Liver (tissue), 9 donors: ENCODE results near the gene DSG3. TPM values are rescaled to one million over a fixed set of nuclear protein-coding genes. Genes with fewer than 3 reads are reported as not detected.

Experiments
- DNase-seq: peaks from one replicate; pipeline ENCODE4 v3.0.0-alpha.2; 2017; ENCODE audit warnings: low spot score
- H3K27ac ChIP-seq, 2 donors: one replicate each; pipeline ENCODE4 v1.7.0; 2013; ENCODE audit warnings: inconsistent platforms in 2 of 2, low read length in 2 of 2, control low read depth in 1 of 2, low read depth in 1 of 2, mild to moderate bottlenecking in 1 of 2
- H3K27me3 ChIP-seq, 4 donors: one replicate each; pipeline versions ENCODE4 v1.6.1 to v1.7.0; 2013; ENCODE audit warnings: low read length in 3 of 4, inconsistent platforms in 1 of 4, mild to moderate bottlenecking in 1 of 4, moderate library complexity in 1 of 4; ENCODE audit not compliant: control insufficient read depth in 4 of 4, insufficient read depth in 4 of 4
- H3K36me3 ChIP-seq, 4 donors: one replicate each; pipeline versions ENCODE4 v1.6.1 to v1.7.0; 2013; ENCODE audit warnings: low read length in 3 of 4, mild to moderate bottlenecking in 3 of 4, low read depth in 1 of 4, moderate library complexity in 1 of 4; ENCODE audit not compliant: control insufficient read depth in 4 of 4, insufficient read depth in 3 of 4
- H3K4me1 ChIP-seq, 4 donors: one replicate each; pipeline versions ENCODE4 v1.6.1 to v1.7.0; 2013; ENCODE audit warnings: low read length in 3 of 4, mild to moderate bottlenecking in 3 of 4, moderate library complexity in 1 of 4; ENCODE audit not compliant: control insufficient read depth in 4 of 4, insufficient read depth in 4 of 4
- H3K4me3 ChIP-seq, 3 donors: one replicate each; pipeline versions ENCODE4 v1.6.1 to v1.7.0; 2013; ENCODE audit warnings: low read length in 3 of 3, control low read depth in 1 of 3, low read depth in 1 of 3, mild to moderate bottlenecking in 1 of 3
- H3K9ac ChIP-seq, 2 donors: one replicate each; pipeline ENCODE4 v1.7.0; 2013; ENCODE audit warnings: low read length in 2 of 2, mild to moderate bottlenecking in 2 of 2, moderate library complexity in 2 of 2, control low read depth in 1 of 2, low read depth in 1 of 2
- H3K9me3 ChIP-seq, 4 donors: one replicate each; pipeline versions ENCODE4 v1.6.1 to v1.7.0; 2013; ENCODE audit warnings: low read length in 3 of 4; ENCODE audit not compliant: control insufficient read depth in 4 of 4
- EGR1 ChIP-seq, 2 donors: IDR thresholded peaks; 2 replicates each; pipeline ENCODE4 v1.6.1; 2016 to 2018; ENCODE audit warnings: antibody characterized with exemption in 2 of 2, low read depth in 2 of 2
- FOXA1 ChIP-seq: IDR thresholded peaks from 2 replicates; pipeline ENCODE4 v1.6.1; 2016; ENCODE audit warnings: antibody characterized with exemption
- GABPA ChIP-seq, 2 donors: IDR thresholded peaks in 1 of 2; conservative IDR thresholded peaks in 1 of 2; 2 replicates each; pipeline ENCODE4 v1.6.1; 2016; ENCODE audit warnings: antibody characterized with exemption in 2 of 2, mild to moderate bottlenecking in 1 of 2, moderate library complexity in 1 of 2
- HNF4G ChIP-seq: IDR thresholded peaks from 2 replicates; pipeline ENCODE4 v1.6.1; 2016; ENCODE audit warnings: antibody characterized with exemption
- JUND ChIP-seq, 2 donors: IDR thresholded peaks; 2 replicates each; pipeline ENCODE4 v1.6.1; 2016; ENCODE audit warnings: antibody characterized with exemption in 2 of 2
- NR2F2 ChIP-seq: IDR thresholded peaks from 2 replicates; pipeline ENCODE4 v1.6.1; 2016; ENCODE audit warnings: antibody characterized with exemption
- RAD21 ChIP-seq, 2 donors: IDR thresholded peaks; 2 replicates each; pipeline ENCODE4 v1.6.1; 2016; ENCODE audit warnings: antibody characterized with exemption in 2 of 2, mild to moderate bottlenecking in 2 of 2
- RXRA ChIP-seq, 2 donors: IDR thresholded peaks; 2 replicates each; pipeline ENCODE4 v1.6.1; 2017 to 2018; ENCODE audit warnings: antibody characterized with exemption in 2 of 2, mild to moderate bottlenecking in 1 of 2
- TAF1 ChIP-seq: conservative IDR thresholded peaks from 2 replicates; pipeline ENCODE4 v1.6.1; 2016; ENCODE audit warnings: antibody characterized with exemption, mild to moderate bottlenecking
- WGBS: extraction: QIAGEN DNeasy Blood & Tissue Kit; methylation state at CpG from one replicate; pipeline ENCODE4 v1.1.7; 2013; 5-methylcytosine and 5-hydroxymethylcytosine counted together
- polyA plus RNA-seq, 2 donors: library from polyadenylated mRNA; stranded (reverse) in 1 of 2; unstranded in 1 of 2; fragments of 200-250 nt in 1 of 2; fragments of >200 nt in 1 of 2; fragmentation: Nextera tagmentation in 1 of 2; extraction: Ambion mirVana in 1 of 2; gene quantifications; one replicate each; pipeline versions ENCODE4 v1.2.1 to v1.2.3, GENCODE V29; 2013 to 2015
- total RNA-seq, 2 donors: library from RNA; depleted of rRNA; stranded (reverse); fragments of >200 nt; gene quantifications; one replicate each; pipeline ENCODE4 v1.2.3, GENCODE V29; 2014
- TF ChIP-seq, protein P1 (sequence below): IDR thresholded peaks from 2 replicates; pipeline ENCODE4 v1.6.1; 2016; ENCODE audit warnings: antibody characterized with exemption, mild to moderate bottlenecking
- TF ChIP-seq, protein P2 (sequence below): IDR thresholded peaks from 2 replicates; pipeline ENCODE4 v1.6.1; 2016; ENCODE audit warnings: antibody characterized with exemption
- TF ChIP-seq, protein P3 (sequence below): fragments of 150-350 bp; IDR thresholded peaks from 2 replicates; pipeline ENCODE4 v1.5.1; 2017; ENCODE audit warnings: improper control_type of control experiment, low read depth, low read length; ENCODE audit not compliant: missing input control
- TF ChIP-seq, protein P4 (sequence below): IDR thresholded peaks from 2 replicates; pipeline ENCODE4 v1.6.1; 2016; ENCODE audit warnings: antibody characterized with exemption
- TF ChIP-seq, protein P5 (sequence below): IDR thresholded peaks from 2 replicates; pipeline ENCODE4 v1.6.1; 2016; ENCODE audit warnings: antibody characterized with exemption
- donor health status: healthy.
- donor health status: healthy.
- donor health status: healthy.
- donor health status: healthy.
- donor health status: healthy.

The DSG3 gene
- total and polyA plus RNA-seq, 4 donors = not detected

DNA sequence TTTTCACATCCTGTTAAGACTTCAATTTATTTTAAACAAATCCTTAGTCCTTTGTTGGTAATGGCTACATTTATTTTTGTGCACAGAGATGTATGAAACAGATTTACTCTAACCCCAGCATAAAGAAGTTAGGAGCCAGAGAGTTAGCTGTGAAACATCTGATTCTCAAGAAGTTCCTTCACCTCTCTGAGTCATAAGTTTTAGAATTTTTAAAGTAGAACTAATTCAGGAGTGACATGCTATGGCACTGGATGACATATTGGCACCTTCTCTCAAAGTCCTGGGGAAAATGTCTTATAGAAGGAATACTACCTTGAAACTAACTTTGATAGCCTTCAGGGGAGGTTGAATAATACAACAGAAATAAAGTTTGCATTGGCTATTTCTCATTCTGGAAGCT, 44.0 kb downstream of the DSG3 start:
- Histone ChIP-seq H3K9ac (no peak overlapping the region), H3K9me3 (no peaks in the 10 kb centered on the region), H3K4me3 (no peak overlapping the region), H3K36me3 (no peaks in the 10 kb centered on the region), H3K27ac (no peak overlapping the region), H3K4me1 (no peaks in the 10 kb centered on the region), H3K27me3 (peaks cover 0 to 3% (median 1%) of the 10 kb centered on the region in 4 donors)
- no peak for DNase-seq
- TF ChIP-seq, protein P1, sequence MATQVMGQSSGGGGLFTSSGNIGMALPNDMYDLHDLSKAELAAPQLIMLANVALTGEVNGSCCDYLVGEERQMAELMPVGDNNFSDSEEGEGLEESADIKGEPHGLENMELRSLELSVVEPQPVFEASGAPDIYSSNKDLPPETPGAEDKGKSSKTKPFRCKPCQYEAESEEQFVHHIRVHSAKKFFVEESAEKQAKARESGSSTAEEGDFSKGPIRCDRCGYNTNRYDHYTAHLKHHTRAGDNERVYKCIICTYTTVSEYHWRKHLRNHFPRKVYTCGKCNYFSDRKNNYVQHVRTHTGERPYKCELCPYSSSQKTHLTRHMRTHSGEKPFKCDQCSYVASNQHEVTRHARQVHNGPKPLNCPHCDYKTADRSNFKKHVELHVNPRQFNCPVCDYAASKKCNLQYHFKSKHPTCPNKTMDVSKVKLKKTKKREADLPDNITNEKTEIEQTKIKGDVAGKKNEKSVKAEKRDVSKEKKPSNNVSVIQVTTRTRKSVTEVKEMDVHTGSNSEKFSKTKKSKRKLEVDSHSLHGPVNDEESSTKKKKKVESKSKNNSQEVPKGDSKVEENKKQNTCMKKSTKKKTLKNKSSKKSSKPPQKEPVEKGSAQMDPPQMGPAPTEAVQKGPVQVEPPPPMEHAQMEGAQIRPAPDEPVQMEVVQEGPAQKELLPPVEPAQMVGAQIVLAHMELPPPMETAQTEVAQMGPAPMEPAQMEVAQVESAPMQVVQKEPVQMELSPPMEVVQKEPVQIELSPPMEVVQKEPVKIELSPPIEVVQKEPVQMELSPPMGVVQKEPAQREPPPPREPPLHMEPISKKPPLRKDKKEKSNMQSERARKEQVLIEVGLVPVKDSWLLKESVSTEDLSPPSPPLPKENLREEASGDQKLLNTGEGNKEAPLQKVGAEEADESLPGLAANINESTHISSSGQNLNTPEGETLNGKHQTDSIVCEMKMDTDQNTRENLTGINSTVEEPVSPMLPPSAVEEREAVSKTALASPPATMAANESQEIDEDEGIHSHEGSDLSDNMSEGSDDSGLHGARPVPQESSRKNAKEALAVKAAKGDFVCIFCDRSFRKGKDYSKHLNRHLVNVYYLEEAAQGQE = no peak
- TF ChIP-seq, protein P2, sequence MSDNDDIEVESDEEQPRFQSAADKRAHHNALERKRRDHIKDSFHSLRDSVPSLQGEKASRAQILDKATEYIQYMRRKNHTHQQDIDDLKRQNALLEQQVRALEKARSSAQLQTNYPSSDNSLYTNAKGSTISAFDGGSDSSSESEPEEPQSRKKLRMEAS = no peak
- TF ChIP-seq FOXA1 (no peak), HNF4G (no peak), GABPA (IDR thresholded peaks at IDR 0.05 in 1 of 2, conservative IDR thresholded peaks at IDR 0.05 in 1 of 2) (no peak), RXRA (IDR thresholded peaks at IDR 0.05) (no peak), NR2F2 (no peak), JUND (IDR thresholded peaks at IDR 0.05) (no peak), TAF1 (no peak), RAD21 (IDR thresholded peaks at IDR 0.05) (no peak)
- TF ChIP-seq, protein P3, sequence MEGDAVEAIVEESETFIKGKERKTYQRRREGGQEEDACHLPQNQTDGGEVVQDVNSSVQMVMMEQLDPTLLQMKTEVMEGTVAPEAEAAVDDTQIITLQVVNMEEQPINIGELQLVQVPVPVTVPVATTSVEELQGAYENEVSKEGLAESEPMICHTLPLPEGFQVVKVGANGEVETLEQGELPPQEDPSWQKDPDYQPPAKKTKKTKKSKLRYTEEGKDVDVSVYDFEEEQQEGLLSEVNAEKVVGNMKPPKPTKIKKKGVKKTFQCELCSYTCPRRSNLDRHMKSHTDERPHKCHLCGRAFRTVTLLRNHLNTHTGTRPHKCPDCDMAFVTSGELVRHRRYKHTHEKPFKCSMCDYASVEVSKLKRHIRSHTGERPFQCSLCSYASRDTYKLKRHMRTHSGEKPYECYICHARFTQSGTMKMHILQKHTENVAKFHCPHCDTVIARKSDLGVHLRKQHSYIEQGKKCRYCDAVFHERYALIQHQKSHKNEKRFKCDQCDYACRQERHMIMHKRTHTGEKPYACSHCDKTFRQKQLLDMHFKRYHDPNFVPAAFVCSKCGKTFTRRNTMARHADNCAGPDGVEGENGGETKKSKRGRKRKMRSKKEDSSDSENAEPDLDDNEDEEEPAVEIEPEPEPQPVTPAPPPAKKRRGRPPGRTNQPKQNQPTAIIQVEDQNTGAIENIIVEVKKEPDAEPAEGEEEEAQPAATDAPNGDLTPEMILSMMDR = no peak
- TF ChIP-seq, protein P4, sequence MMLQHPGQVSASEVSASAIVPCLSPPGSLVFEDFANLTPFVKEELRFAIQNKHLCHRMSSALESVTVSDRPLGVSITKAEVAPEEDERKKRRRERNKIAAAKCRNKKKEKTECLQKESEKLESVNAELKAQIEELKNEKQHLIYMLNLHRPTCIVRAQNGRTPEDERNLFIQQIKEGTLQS = no peak
- TF ChIP-seq, protein P5, sequence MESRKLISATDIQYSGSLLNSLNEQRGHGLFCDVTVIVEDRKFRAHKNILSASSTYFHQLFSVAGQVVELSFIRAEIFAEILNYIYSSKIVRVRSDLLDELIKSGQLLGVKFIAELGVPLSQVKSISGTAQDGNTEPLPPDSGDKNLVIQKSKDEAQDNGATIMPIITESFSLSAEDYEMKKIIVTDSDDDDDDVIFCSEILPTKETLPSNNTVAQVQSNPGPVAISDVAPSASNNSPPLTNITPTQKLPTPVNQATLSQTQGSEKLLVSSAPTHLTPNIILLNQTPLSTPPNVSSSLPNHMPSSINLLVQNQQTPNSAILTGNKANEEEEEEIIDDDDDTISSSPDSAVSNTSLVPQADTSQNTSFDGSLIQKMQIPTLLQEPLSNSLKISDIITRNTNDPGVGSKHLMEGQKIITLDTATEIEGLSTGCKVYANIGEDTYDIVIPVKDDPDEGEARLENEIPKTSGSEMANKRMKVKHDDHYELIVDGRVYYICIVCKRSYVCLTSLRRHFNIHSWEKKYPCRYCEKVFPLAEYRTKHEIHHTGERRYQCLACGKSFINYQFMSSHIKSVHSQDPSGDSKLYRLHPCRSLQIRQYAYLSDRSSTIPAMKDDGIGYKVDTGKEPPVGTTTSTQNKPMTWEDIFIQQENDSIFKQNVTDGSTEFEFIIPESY = no peak

DNA sequence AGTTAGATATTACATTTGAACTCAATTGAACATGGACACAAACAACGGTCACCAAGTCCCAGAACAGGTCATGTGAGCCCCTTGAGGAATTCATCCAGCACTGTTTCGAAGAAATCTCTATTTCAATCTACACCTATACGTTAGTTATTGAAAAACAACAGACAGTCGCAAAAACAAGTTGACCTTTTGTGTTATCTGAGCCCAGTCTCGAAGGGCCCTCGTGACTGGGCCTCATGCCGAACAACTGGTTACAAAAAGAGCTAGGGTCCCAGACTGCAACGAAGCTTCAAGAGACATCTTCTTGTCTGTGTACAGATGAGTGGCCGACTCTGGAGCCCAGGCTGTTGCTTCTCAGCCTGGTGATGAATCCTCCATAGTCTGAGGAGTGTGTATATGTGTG, 45.1 kb downstream of the DSG3 start:
- DNase-seq = no peak
- WGBS = 95% methylated on average over 9 of the region's 9 CpGs
- H3K27me3 ChIP-seq = peaks cover 0 to 1% (median 0%) of the 10 kb centered on the region in 4 donors
- H3K9me3 ChIP-seq = no peaks in the 10 kb centered on the region
- H3K9ac ChIP-seq = no peak overlapping the region
- no peaks in the 10 kb centered on the region for H3K36me3 ChIP-seq
- peaks cover 0 to 3% (median 0%) of the 10 kb centered on the region in 4 donors for H3K4me1 ChIP-seq
- TF ChIP-seq, protein P4 = no peak
- TF ChIP-seq, protein P1 = no peak
- TF ChIP-seq GABPA (IDR thresholded peaks at IDR 0.05 in 1 of 2, conservative IDR thresholded peaks at IDR 0.05 in 1 of 2) (no peak), EGR1 (IDR thresholded peaks at IDR 0.05; ENCODE audit: low read depth in 2 of 2) (no peak), FOXA1 (no peak), HNF4G (no peak)
- TF ChIP-seq, protein P2 = no peak
- no peak overlapping the region for H3K4me3 ChIP-seq
- H3K27ac ChIP-seq = no peak overlapping the region
